NCI-H774 (cell line): ENCODE measurements around the gene KLRF1.

ENCODE experiments used
- DNase-seq: peaks from one replicate; lab custom pipeline; 2025; lab: John Stamatoyannopoulos, UW

The KLRF1 gene

DNA sequence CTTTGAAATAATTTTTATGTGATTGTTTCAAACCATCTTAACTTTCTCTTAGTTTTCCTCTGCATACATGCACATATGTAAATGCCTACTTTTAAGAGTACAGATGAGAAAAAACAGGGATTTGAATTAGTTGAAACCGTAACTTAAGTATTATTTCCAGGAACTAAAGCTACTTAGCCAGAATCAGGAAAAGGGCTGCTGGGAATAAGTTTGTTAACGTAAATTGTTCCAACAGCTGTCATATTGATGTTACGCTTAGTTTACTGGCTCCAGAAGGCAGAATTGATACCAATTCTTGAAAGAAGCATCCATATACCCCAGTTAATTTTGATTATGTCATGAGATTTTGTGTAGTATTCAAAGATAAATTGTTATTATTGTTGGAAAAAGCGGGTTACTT, 17.9 kb upstream of the KLRF1 start:
- DNase-seq = no peak

DNA sequence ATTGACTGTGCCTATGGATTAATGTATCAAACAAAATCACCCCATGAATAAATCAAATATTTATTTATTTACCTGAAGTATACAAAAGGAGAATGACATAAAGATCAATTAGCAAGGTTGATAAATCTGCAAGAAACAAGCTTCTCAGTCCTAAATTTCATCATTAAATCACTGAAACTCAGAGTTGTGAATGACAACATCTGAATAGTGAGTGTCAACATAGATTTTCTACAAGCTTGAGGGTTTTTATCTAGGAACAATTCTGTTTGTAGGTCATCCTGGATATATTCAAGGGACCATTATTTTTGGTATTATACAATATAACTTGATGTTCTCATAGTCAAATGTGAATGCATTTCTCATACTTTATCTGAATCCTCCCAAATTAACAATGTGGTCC, 17.4 kb upstream of the KLRF1 start:
- no peak for DNase-seq

- no peak for DNase-seq
Observed at GRCh38 chr12:9810671-9811070, 16.6 kb upstream of the KLRF1 start.

GRCh38 chr12:9811621-9812020, 15.7 kb upstream of the KLRF1 start:
- no peak for DNase-seq

GRCh38 chr12:9813821-9814798, 13.2 kb upstream of the KLRF1 start:
- peak; percentile 22 for DNase-seq

DNA sequence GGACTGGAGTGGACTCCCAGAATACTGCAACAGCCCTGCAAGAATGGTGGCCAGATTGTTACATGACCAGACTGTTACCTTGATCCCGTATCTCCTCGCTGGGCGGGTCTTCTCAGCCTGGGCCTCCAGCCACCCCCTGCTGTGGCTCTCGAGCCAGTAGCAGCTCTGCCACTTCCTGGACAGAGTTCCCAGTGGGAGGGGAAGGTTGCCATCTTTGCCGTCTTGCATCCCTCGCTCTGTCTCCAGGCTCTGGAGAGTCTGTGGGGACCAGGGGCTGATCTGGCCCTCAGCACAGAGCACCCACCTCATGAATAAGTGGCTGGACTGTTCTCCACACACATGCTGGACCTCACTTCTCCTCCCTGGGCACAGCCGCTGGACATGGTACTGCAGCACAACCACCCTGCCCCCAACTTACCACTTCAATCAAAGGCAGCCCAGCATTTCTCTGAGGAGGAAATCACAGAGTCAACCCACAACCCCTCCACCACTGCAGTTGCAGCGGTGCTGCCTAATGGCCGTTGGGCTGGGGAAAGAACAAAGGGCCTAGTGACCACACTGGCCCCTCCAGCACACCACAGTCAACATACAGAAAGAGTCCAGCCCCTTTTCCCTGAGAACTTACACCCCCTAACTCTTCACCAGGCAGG, 6.9 kb upstream of the KLRF1 start:
- DNase-seq = no peak

DNA sequence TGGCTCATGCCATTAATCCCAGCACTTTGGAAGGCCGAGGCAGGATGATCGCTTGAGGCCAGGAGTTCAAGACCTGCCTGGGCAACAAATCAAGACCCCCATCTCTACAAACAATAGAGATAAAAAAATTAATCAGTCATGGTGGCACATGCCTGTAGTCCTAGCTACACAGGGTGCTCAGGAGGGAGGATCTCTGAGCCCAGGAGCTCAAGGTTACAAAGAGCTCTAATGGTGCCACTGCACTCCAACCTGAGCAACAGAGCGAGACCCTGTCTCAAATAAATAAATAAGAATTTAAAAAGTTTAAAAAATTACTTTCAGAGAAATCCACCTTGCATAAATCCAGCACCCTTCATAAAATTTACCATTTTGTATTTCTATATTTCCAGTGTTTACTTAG, 2.2 kb downstream of the KLRF1 start:
- DNase-seq = no peak

DNA sequence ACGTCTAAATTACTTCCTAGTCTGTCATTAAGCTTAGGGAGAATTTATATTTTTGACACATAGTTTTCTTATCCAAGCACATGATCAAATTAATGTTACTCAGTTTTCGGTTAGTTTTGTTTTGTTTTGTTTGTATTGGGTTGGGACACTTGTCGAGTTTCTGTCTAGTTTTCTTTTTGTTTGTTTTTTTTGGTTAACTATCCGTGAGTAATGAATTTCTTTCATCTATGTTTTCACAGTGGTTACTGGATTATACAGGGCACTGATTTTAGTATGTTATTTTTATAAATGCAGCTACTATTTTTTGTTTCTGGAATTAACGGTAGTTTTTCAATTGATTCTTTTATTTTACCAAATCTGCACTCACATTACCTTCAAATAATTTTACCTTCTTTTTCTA, 2.7 kb downstream of the KLRF1 start:
- no peak for DNase-seq

- DNase-seq = no peak
Observed at GRCh38 chr12:9831720-9832119, 4.4 kb downstream of the KLRF1 start.

DNA sequence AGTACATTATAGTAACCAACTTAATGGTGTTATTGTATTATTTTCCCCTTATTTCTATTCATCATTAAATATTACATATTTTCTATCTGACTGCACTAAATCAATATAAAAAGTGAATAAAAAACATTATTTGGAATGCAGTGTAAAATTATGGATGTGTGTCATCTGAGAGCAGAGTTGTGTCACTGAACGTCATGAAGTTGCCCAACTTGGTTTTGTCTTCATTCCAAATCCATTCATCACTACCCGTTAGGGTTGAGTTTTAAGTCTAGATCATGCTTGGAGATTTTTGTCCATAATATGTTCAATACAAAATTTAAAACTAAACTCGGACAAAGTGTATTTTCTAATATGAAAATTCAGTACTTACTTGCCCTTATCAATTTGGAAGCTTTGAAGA, 16.1 kb downstream of the KLRF1 start:
- no peak for DNase-seq

- DNase-seq = no peak
Observed at GRCh38 chr12:9848899-9849298, 21.6 kb downstream of the KLRF1 start.

DNA sequence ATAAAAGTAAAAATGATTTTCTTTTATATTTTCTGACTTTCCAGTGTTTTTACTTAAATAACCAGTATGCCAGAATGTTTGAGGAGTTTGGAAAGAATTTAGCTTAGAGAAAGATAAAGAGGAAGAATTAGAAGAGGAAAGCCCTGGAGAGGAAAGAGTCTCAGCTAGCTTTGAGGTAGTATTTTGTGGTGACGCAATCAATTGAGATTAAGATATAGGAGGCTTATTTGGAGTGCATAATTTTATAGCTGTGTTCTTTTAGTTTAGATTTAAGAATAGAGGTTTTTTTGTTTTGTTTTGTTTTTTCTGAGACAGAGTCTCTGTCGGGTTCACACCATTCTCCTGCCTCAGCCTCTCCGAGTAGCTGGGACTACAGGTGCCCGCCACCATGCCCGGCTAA, 23.8 kb downstream of the KLRF1 start:
- no peak for DNase-seq

DNA sequence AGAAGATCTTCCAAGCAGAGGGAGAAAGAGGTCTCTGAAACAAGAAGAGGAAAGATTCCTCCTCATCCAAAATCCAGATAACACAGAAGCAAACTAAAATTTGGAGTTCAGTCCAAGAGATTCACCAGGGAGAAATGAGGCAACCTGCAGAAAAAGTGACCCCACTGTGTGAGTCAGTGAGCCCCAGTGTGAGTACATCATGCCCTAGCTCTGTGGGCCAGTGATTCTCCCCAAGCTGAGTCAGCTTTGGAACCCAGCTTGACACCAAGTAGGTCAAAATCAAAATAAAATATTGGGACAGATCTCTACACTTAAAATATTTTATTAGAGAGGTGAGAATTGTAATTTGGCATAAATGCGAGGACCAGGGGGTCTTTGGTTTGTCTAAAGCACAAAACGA, 24.6 kb downstream of the KLRF1 start:
- no peak for DNase-seq

GRCh38 chr12:9856151-9856550, 28.9 kb downstream of the KLRF1 start:
- no peak for DNase-seq

- DNase-seq = no peak
Observed at GRCh38 chr12:9856894-9857293, 29.6 kb downstream of the KLRF1 start.

DNA sequence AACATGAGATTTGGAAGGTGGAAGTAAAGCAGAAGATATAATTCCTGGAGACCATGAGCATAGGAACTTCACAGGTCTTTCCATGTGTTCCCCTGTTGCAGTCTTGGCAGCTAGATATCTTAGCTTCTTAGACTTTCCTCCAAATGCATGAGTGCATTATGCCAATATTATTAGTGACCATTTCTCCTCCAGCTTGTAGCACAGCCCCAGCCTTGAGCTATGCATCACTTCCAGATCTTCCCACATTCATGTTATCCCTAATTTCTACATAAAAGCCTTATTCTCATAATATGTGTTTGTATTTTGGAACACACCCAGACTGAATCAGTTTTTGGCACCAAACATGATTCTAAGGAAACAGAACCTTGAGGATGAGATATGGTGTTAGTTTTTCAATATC, 30.9 kb downstream of the KLRF1 start:
- DNase-seq = no peak

DNA sequence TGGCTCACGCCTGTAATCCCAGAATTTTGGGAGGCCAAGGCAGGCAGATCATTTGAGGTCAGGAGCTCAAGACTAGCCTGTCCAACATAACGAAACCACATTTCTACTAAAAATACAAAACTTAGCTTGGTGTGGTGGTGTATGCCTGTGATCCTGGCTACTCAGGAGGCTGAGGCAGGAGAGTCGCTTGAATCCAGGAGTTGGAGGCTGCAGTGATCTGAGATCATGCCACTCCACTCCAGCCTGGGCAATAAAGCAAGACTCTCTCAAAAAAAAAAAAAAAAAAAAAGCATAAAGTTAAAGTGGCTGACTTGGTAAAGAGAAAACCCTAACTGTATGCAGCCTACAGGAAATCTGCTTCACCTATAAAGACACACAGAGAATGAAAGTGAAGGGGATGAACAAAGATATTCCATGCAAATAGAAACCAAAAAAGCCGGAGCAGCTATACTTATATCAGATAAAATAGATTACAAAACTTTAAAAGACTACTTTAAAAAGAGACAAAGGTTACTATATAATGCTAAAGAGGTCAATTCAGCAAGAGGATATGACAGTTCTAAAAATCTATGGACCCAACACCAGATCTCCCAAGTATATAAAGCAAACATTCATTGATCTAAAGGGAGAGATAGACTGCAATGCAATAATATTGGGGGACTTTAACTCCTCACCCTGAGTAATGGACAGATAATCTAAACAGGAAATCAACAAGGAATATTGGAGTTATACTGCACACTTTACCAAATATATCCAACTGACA, 37.8 kb downstream of the KLRF1 start:
- DNase-seq = no peak

DNA sequence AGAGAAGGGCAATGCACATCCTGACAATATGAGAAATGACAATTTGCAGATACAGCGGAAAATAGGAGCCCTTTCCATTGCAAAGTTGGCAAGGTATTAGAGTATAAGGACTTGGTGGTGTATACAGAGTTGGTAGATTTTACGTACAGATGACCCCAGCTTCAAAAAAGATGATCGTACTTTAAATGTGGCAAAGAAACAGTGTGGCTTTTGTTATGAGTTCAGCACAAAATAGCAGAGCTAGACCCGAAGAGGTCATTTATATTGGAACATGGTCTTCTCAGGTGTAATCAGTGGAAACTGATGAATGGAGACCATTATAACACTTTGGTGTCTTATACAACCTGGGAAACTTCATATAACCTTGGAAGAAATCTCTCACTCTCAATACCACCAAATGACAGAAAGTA, 39.6 kb downstream of the KLRF1 start:
- DNase-seq = no peak

GRCh38 chr12:9867531-9867930, 40.2 kb downstream of the KLRF1 start:
- DNase-seq = no peak

DNA sequence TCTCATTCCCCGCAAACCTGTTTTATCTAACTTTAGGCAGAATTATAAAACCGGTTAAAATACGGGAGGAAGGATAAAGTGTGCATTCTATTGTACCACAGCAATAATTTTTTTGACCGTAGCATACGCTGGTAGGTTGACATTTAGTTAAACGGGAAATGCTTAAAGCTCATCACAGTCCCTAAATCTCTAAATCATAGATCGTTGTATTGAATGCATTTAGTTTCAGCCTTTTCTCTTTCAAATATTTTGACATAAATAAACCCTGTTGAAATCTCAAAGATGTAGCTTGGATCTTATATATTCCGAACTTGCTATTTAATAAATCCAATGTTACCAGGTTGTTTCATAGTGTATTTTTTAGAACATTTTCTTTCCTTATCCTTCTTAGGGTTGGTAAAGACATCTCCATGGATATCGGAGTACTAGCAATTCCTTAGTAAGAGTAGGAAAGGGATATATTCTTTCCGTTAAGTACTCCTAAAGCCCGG, 41.1 kb downstream of the KLRF1 start:
- DNase-seq = no peak

- no peak for DNase-seq
Observed at GRCh38 chr12:9868951-9869306, 41.6 kb downstream of the KLRF1 start.

GRCh38 chr12:9869307-9870161, 42.3 kb downstream of the KLRF1 start, which contains the start of gene CLEC2B:
CLEC2B (minus strand) TSS chr12:9869354.
- no peak for DNase-seq
